Left lung (tissue), 10 donors: ENCODE measurements around the gene TSPEAR. TPM values are rescaled to one million over a fixed set of nuclear protein-coding genes. Genes with fewer than 3 reads are reported as not detected.

Experiments
- ATAC-seq: fragments of 200-7000 bp; cut with Tn5 transposase; one replicate; pipeline ENCODE4 v1.9.1; 2020; ENCODE audit warnings: moderate library complexity
- DNase-seq, 4 donors: peaks; one replicate each; pipeline ENCODE4 v3.0.0-alpha.2; 2013 to 2020
- H3K27ac ChIP-seq, 2 donors: fragments of 200-600 bp; sonication (generic) in 1 of 2; one replicate each; pipeline versions ENCODE4 v1.5.0 to v1.8.0; 2020 to 2021
- H3K27me3 ChIP-seq, 2 donors: fragments of 200-600 bp; sonication (generic) in 1 of 2; one replicate each; pipeline versions ENCODE4 v1.5.0 to v1.8.0; 2020 to 2021
- H3K36me3 ChIP-seq, 2 donors: fragments of 200-600 bp; sonication (generic) in 1 of 2; one replicate each; pipeline versions ENCODE4 v1.5.0 to v1.8.0; 2020 to 2021
- H3K4me1 ChIP-seq, 2 donors: fragments of 200-600 bp; one replicate each; pipeline ENCODE4 v1.8.0; 2021
- H3K4me3 ChIP-seq, 2 donors: fragments of 200-600 bp; sonication (generic) in 1 of 2; one replicate each; pipeline versions ENCODE4 v1.5.0 to v1.8.0; 2020 to 2021; ENCODE audit warnings: mild to moderate bottlenecking in 1 of 2
- H3K9me3 ChIP-seq, 2 donors: fragments of 200-600 bp; sonication (generic) in 1 of 2; one replicate each; pipeline versions ENCODE4 v1.5.0 to v1.8.0; 2020 to 2021
- intact Hi-C, 2 donors: fragments of 100-400 bp; cut with DNase I; formaldehyde crosslinking; loops; one replicate each; pipeline versions ENCODE4 v1.11.2 to v1.14.2; 2022
- polyA plus RNA-seq, 6 donors: library from polyadenylated mRNA; unstranded; fragments of 120-200 nt; gene quantifications; one replicate each; pipeline ENCODE4 v1.2.1, GENCODE V29; 2013; ENCODE audit not compliant: insufficient read length in 6 of 6
- total RNA-seq, 2 donors: library from RNA; stranded (reverse); fragmentation: NEBNext Ultra II Directional; extraction: Animal tissue kit (Norgen Biotek cat#: 25700); gene quantifications; one replicate each; pipeline ENCODE4 v1.2.1, GENCODE V29; 2021
- TF ChIP-seq, protein P1 (sequence below), 2 donors: fragments of 200-600 bp; sonication (generic) in 1 of 2; IDR thresholded peaks; one replicate each; pipeline versions ENCODE4 v1.5.0 to v1.8.0; 2021; ENCODE audit warnings: antibody characterized with exemption in 2 of 2
- donor health status: DM: no; HTN: yes; CAD: no.
- donor health status: DM: no; HTN: no; CAD: no.

Gene TSPEAR
- total and polyA plus RNA-seq, 8 donors, result 0.10 to 4.7 (median 3.3) TPM

DNA sequence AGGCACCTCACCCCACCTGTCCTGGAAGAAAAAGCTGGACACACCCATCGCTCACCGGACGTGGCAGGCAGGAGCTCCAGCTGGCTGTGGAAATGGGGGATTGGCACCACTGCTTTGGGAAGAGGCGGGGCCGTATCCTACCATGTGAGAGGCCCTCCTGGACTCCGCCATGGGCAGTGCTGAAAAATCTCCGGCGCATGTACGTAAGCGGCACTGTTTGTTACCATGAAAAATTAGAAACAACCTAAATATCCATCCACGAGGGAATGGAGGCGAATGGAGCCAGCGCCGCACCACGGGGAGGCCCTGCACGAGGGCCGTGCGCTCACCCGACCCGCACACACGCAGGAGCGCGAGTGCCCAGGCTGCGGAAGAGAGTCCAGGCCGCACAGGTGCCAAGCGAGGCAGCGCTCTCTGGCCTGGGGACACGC is 96.4 kb downstream of the TSPEAR start:
- peaks cover 0 to 23% of the 10 kb centered on the region in 2 donors for H3K9me3 ChIP-seq
- peaks cover 0 to 36% of the 10 kb centered on the region in 2 donors for H3K27me3 ChIP-seq
- DNase-seq (peak in 1 of 4 donors; percentile 64), ATAC-seq (no peak)
- no peak overlapping the region for H3K4me3 ChIP-seq
- no peak overlapping the region for H3K27ac ChIP-seq
- TF ChIP-seq, protein P1, sequence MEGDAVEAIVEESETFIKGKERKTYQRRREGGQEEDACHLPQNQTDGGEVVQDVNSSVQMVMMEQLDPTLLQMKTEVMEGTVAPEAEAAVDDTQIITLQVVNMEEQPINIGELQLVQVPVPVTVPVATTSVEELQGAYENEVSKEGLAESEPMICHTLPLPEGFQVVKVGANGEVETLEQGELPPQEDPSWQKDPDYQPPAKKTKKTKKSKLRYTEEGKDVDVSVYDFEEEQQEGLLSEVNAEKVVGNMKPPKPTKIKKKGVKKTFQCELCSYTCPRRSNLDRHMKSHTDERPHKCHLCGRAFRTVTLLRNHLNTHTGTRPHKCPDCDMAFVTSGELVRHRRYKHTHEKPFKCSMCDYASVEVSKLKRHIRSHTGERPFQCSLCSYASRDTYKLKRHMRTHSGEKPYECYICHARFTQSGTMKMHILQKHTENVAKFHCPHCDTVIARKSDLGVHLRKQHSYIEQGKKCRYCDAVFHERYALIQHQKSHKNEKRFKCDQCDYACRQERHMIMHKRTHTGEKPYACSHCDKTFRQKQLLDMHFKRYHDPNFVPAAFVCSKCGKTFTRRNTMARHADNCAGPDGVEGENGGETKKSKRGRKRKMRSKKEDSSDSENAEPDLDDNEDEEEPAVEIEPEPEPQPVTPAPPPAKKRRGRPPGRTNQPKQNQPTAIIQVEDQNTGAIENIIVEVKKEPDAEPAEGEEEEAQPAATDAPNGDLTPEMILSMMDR (IDR thresholded peaks at IDR 0.05), result no peak
- intact Hi-C loops, result no loop called here
- H3K4me1 ChIP-seq, result no peaks in the 10 kb centered on the region
- H3K36me3 ChIP-seq, result no peaks in the 10 kb centered on the region

DNA sequence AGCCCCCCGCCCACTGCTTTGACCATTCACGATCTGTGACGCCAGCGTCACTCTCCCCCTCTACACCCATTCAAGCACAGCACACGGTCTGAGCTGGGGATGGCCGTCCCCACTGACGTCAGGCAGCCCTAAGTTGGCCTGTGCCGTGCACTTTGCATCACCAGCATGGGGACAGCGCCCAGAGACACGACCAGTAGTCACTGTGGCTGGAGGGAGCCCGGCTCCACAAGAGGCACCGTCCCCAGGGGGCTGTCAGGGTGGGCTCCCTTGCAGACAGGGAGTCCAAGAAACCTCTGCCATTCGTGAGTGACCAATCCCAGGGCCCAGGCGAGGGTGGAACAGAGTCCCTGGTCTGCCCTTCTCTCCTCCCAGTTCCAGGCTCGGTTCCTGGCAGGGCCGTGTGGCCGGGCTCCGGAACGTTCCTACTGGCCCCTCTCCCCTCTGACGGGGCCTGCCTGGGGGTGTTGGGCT is 97.2 kb downstream of the TSPEAR start:
- H3K36me3 ChIP-seq, result no peaks in the 10 kb centered on the region
- H3K9me3 ChIP-seq, result peaks cover 0 to 27% of the 10 kb centered on the region in 2 donors
- TF ChIP-seq, protein P1 (IDR thresholded peaks at IDR 0.05), result no peak
- intact Hi-C loops, result no loop called here
- no peak overlapping the region for H3K27ac ChIP-seq
- H3K4me1 ChIP-seq, result no peaks in the 10 kb centered on the region
- no peak overlapping the region for H3K4me3 ChIP-seq
- DNase-seq (peak in 1 of 4 donors; percentile 60), ATAC-seq (no peak)
- H3K27me3 ChIP-seq, result peaks cover 0 to 36% of the 10 kb centered on the region in 2 donors

DNA sequence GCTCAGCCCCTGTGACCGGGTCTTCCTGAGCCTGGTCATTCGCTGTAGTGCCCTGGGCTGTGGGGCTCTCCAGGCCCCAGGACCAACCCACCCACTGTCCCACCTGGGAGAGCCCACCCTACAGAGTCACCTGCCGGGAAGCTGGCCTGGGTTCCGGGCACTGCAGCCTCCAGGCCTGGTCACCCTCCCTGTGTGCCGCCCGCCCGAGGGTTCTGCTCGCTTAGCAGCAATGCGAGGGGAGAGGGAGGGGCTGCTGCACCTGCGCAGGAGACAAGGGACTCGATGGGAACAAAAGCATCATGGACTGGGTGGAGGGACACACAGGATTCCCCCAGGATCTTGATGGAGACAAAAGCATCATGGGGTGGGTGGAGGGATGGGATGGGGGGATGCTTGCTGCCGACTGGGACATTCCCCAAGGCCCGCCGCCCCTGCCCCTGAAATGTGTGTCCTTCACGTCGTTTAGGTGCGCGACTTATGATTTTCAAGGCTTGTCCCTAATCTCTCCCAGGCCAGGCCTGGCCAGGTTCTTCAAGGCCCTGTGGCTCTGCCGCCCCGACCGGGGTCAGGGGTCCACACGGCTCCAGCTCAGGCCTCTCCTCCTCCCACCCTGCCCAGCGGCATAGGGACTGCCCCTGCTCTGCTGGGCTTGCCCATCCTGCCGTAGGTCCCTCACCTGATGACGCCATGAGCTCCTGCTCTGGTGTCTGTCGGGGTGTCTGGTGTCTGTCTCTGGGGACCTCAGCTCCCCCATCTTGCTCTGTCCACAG is 97.8 kb downstream of the TSPEAR start:
- Histone ChIP-seq H3K4me1 (no peaks in the 10 kb centered on the region), H3K27me3 (peaks cover 0 to 36% of the 10 kb centered on the region in 2 donors), H3K9me3 (peaks cover 0 to 27% of the 10 kb centered on the region in 2 donors), H3K36me3 (no peaks in the 10 kb centered on the region), H3K27ac (no peak overlapping the region), H3K4me3 (no peak overlapping the region)
- TF ChIP-seq, protein P1 (IDR thresholded peaks at IDR 0.05), result no peak
- peak in 1 of 4 donors; percentile 57 for DNase-seq
- no peak for ATAC-seq
- intact Hi-C loops, result no loop called here

DNA sequence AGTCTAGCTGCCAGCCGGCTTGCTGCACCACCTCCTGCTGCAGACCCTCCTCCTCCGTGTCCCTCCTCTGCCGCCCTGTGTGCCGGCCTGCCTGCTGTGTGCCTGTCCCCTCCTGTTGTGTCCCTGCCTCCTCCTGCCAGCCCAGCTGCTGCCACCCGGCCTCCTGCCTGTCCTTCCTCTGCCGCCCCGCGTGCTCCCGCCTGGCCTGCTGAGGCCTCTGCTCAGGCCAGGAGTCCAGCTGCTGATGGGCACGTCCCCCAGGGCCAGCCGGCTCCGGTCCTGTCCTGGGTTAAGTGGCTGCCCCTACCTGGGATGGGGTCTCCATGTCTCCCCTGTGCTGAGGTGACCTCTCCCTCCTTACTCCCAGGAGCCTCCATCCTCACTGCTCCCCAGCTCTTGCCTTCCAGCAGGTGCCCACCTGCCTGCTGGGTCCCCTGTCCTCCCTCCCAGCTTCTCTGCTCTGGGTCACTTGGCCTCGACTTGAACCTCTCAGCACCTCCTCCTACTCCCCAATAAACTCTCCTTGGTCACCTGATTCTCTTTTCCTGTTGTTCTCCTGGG is 98.6 kb downstream of the TSPEAR start:
- no peaks in the 10 kb centered on the region for H3K4me1 ChIP-seq
- TF ChIP-seq, protein P1 (IDR thresholded peaks at IDR 0.05), result no peak
- peak in 1 of 4 donors; percentile 78 for DNase-seq
- intact Hi-C loops, result no loop called here
- no peak overlapping the region for H3K4me3 ChIP-seq
- H3K36me3 ChIP-seq, result no peaks in the 10 kb centered on the region
- ATAC-seq, result no peak
- H3K9me3 ChIP-seq, result peaks cover 0 to 27% of the 10 kb centered on the region in 2 donors
- no peak overlapping the region for H3K27ac ChIP-seq
- peaks cover 0 to 36% of the 10 kb centered on the region in 2 donors for H3K27me3 ChIP-seq

DNA sequence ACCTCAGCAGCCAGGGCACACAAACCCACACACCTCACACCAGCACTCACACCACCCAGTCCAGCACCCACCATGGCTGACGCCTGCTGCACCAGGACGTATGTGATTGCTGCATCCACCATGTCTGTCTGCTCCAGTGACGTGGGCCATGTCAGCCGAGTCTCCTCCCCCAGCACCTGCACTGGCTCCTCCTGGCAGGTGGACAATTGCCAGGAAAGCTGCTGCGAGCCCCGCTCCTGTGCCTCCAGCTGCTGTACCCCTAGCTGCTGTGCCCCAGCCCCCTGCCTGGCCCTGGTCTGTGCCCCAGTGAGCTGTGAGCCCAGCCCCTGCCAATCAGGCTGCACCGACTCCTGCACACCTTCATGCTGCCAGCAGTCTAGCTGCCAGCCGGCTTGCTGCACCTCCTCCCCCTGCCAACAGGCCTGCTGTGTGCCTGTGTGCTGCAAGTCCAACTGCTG is 99.3 kb downstream of the TSPEAR start, which contains the start of gene KRTAP10-8:
Gene KRTAP10-8, plus strand, starts transcription at position 51 of the 458 bp plus-strand sequence. Its CDS starts 22 bp downstream, at position 73.
- peaks cover 0 to 36% of the 10 kb centered on the region in 2 donors for H3K27me3 ChIP-seq
- no peaks in the 10 kb centered on the region for H3K36me3 ChIP-seq
- TF ChIP-seq, protein P1 (IDR thresholded peaks at IDR 0.05), result no peak
- peaks cover 0 to 27% of the 10 kb centered on the region in 2 donors for H3K9me3 ChIP-seq
- ATAC-seq (no peak), DNase-seq (peak in 1 of 4 donors; percentile 56)
- no peak within 1 kb of the TSS for H3K27ac ChIP-seq
- H3K4me3 ChIP-seq, result no peak within 1 kb of the TSS
- intact Hi-C loops, result no loop called here
- H3K4me1 ChIP-seq, result no peaks in the 10 kb centered on the region
